Heart right ventricle (tissue), 16 donors: ENCODE results near the gene FCF1. TPM values are rescaled to one million over a fixed set of nuclear protein-coding genes. Genes with fewer than 3 reads are reported as not detected.

Experiments
- ATAC-seq, 8 donors: fragments of 200-7000 bp; cut with Tn5 transposase; one replicate each; pipeline ENCODE4 v1.9.1; 2020; ENCODE audit warnings: mild to moderate bottlenecking in 8 of 8, moderate library complexity in 8 of 8, moderate number of reproducible peaks in 1 of 8
- DNase-seq, 2 donors: peaks; one replicate each; pipeline ENCODE4 v3.0.0-alpha.2; 2020
- H3K27ac ChIP-seq, 10 donors: fragments of 200-600 bp; sonication (generic) in 2 of 10; one replicate each; pipeline versions ENCODE4 v1.5.0 to v1.8.0; 2020 to 2022; ENCODE audit warnings: mild to moderate bottlenecking in 3 of 10
- H3K27me3 ChIP-seq, 7 donors: fragments of 200-600 bp; one replicate each; pipeline ENCODE4 v1.8.0; 2021 to 2022; ENCODE audit warnings: mild to moderate bottlenecking in 2 of 7
- H3K36me3 ChIP-seq, 9 donors: fragments of 200-600 bp; sonication (generic) in 1 of 9; one replicate each; pipeline versions ENCODE4 v1.5.0 to v1.8.0; 2020 to 2022; ENCODE audit warnings: mild to moderate bottlenecking in 2 of 9
- H3K4me1 ChIP-seq, 9 donors: fragments of 200-600 bp; sonication (generic) in 1 of 9; one replicate each; pipeline versions ENCODE4 v1.5.0 to v1.8.0; 2020 to 2022; ENCODE audit warnings: mild to moderate bottlenecking in 4 of 9
- H3K4me3 ChIP-seq, 10 donors: fragments of 200-600 bp; sonication (generic) in 2 of 10; one replicate each; pipeline versions ENCODE4 v1.5.0 to v1.8.0; 2020 to 2022; ENCODE audit warnings: mild to moderate bottlenecking in 7 of 10, moderate library complexity in 2 of 10
- H3K9me3 ChIP-seq, 11 donors: fragments of 200-600 bp in 10 of 11; sonication (generic) in 2 of 11; one replicate each; pipeline versions ENCODE4 v1.5.0 to v1.8.0; 2013 to 2022; ENCODE audit warnings: mild to moderate bottlenecking in 2 of 11, control low read depth in 1 of 11, moderate library complexity in 1 of 11
- CTCF ChIP-seq, 9 donors: fragments of 200-600 bp; sonication (generic) in 2 of 9; IDR thresholded peaks; one replicate each; pipeline versions ENCODE4 v1.5.0 to v1.8.0; 2021 to 2022; ENCODE audit warnings: antibody characterized with exemption in 9 of 9, mild to moderate bottlenecking in 5 of 9, moderate library complexity in 1 of 9
- WGBS, 2 donors: extraction: QIAGEN DNeasy Blood & Tissue Kit; methylation state at CpG; one replicate each; pipeline ENCODE4 v1.1.7; 2013; ENCODE audit warnings: inconsistent platforms in 1 of 2; 5-methylcytosine and 5-hydroxymethylcytosine counted together
- intact Hi-C, 10 donors: fragments of 100-400 bp; cut with DNase I; formaldehyde crosslinking; loops; one replicate each; pipeline versions ENCODE4 v1.11.1 to v1.14.2; 2022
- polyA plus RNA-seq, 2 donors: library from polyadenylated mRNA; stranded (reverse); fragments of 200-250 nt; gene quantifications; one replicate each; pipeline ENCODE4 v1.2.3, GENCODE V29; 2013
- total RNA-seq, 10 donors: library from RNA; stranded (reverse); fragmentation: NEBNext Ultra II Directional in 3 of 10; extraction: Animal tissue kit (Norgen Biotek cat#: 25700) in 3 of 10; gene quantifications; one replicate each; pipeline versions ENCODE4 v1.2.1 to v1.2.4, GENCODE V29; 2021 to 2023
- donor health status: Arrhythmogenic right ventricular cardiomyopathy.
- donor health status: ischemic (EF 13 %, LVEDD 7.1; RV severe dilation, severe dysfunction).
- donor health status: healthy with polysubstance abuse.
- donor health status: DM: no; HTN: yes; CAD: no.
- donor health status: DM: no; HTN: no; CAD: no.
- donor health status: ischemic (EF 25% LVEDD 6.9; RV normal size, moderate dysfunction).
- donor health status: ischemic (EF 25% LVEDD 5.7; RV mildly dilated, moderate dysfunction).
- donor health status: healthy.
- donor health status: DM: yes; HTN: yes; CAD: no.
- donor health status: Ischemic cardiomyopathy.
- donor health status: ischemic (EF 35%, LVEDD 5.7; RV mildly dilated, moderate dysfunction).
- donor health status: nonischemic (EF 11% LVEDD 7.7; RV severe dilation, severe dysfunction).
- donor health status: DM: yes; HTN: yes; CAD: no.
- donor health status: PGD.
- donor health status: ischemic (EF 29% LVEDD 5.4; RV normal size, mild dysfunction).
- donor health status: nonischemic (EF 23%, LVEDD 6.1; RV moderate dilation, normal function).

FCF1 gene
- total and polyA plus RNA-seq, 12 donors: 3.4 to 45.5 (median 34.3) TPM

GRCh38 chr14:74711651-74712050 is 1.3 kb upstream of the FCF1 start:
- intact Hi-C loops: loop anchor here in 4 of 10 donors (2.0 to 10.0 kb wide), 6 partner anchors 51 to 107 kb away; partner anchors contain the start of genes YLPM1 (in 2 of the 4) and LTBP2 (in 1 of the 4)
- Histone ChIP-seq H3K27me3 (no peaks in the 10 kb centered on the region), H3K9me3 (no peaks in the 10 kb centered on the region), H3K27ac (no peak overlapping the region), H3K4me3 (peak overlapping the region in 7 of 10 donors; percentile 75 to 90 (median 82)), H3K36me3 (peaks cover 0 to 22% (median 7%) of the 10 kb centered on the region in 9 donors), H3K4me1 (peaks cover 0 to 53% (median 37%) of the 10 kb centered on the region in 9 donors)
- WGBS, 2 donors: 79 to 81% methylated on average over 5 of the region's 5 CpGs
- no peak for ATAC-seq
- no peak for TF ChIP-seq CTCF (IDR thresholded peaks at IDR 0.05)
- DNase-seq: no peak

GRCh38 chr14:74713395-74713735 is 421 bp downstream of the FCF1 start:
- DNase-seq (no peak), ATAC-seq (peak in 4 of 8 donors; percentile 4 to 25 (median 18))
- peaks cover 0 to 53% (median 37%) of the 10 kb centered on the region in 9 donors for H3K4me1 ChIP-seq
- H3K36me3 ChIP-seq: peaks cover 0 to 39% (median 16%) of the 10 kb centered on the region in 9 donors
- peak overlapping the region in 9 of 10 donors; percentile 70 to 90 (median 86) for H3K27ac ChIP-seq
- 12 to 14% methylated on average over 6 of the region's 6 CpGs for WGBS, 2 donors
- TF ChIP-seq CTCF (IDR thresholded peaks at IDR 0.05): no peak
- H3K27me3 ChIP-seq: no peaks in the 10 kb centered on the region
- H3K4me3 ChIP-seq: peak overlapping the region; percentile 65 to 93 (median 82)
- intact Hi-C loops: loop anchor here in 4 of 10 donors (2.0 to 10.0 kb wide), 6 partner anchors 49 to 109 kb away; partner anchors contain the start of genes YLPM1 (in 2 of the 4) and LTBP2 (in 1 of the 4)
- no peaks in the 10 kb centered on the region for H3K9me3 ChIP-seq

GRCh38 chr14:74720526-74720925 is 7.6 kb downstream of the FCF1 start:
- no peaks in the 10 kb centered on the region for H3K9me3 ChIP-seq
- H3K4me1 ChIP-seq: no peaks in the 10 kb centered on the region
- no peak for DNase-seq
- H3K36me3 ChIP-seq: peaks cover 0 to 98% (median 45%) of the 10 kb centered on the region in 9 donors
- no peaks in the 10 kb centered on the region for H3K27me3 ChIP-seq
- H3K4me3 ChIP-seq: no peak overlapping the region
- no peak overlapping the region for H3K27ac ChIP-seq
- no peak for TF ChIP-seq CTCF (IDR thresholded peaks at IDR 0.05)
- no peak for ATAC-seq
- intact Hi-C loops: no loop called here

GRCh38 chr14:74723134-74723533 is 10.2 kb downstream of the FCF1 start:
- Histone ChIP-seq H3K27me3 (no peaks in the 10 kb centered on the region), H3K27ac (no peak overlapping the region), H3K4me1 (no peaks in the 10 kb centered on the region), H3K9me3 (no peaks in the 10 kb centered on the region), H3K4me3 (no peak overlapping the region), H3K36me3 (peaks cover 0 to 83% (median 29%) of the 10 kb centered on the region in 9 donors)
- no peak for TF ChIP-seq CTCF (IDR thresholded peaks at IDR 0.05)
- DNase-seq (no peak), ATAC-seq (no peak)
- intact Hi-C loops: no loop called here
- 92 to 94% methylated on average over 3 of the region's 3 CpGs for WGBS, 2 donors
